Femur (tissue), 1 donor: ENCODE data around the gene WNT5B.

Experiments
- DNase-seq: peaks from one replicate; pipeline ENCODE4 v3.0.0-alpha.2; 2017

WNT5B gene

DNA sequence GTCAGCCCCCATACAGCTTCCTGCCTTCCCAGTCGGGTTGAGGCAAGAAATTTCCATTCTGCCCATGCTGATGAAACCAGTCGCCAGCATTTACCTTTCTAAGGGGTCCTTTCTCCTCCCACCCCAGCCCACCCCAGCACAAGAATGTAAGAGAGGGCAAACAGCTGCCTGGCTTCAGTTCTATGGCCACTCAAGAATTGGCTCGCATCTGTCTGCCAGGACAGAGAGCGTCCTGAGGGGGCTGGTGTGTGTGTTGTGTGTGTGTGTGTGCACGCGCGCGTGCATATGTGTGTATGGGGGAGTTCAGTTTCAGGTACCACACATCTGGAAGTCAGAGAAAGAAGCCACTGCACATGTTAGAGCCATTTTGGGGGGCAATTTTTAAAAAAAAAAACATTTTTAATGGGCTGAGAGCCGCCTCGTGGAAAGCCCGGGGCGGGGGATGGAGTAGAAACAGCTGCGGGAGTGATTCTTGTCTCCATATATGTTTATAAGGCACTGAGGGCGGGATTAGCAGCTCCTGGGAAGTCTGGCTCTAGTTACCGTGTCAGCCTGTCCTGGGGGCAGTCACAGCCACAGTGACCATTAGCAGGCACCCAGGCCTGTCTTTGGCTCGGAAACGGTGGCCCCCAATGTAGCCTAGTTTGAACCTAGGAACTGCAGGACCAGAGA, at the start of gene WNT5B:
WNT5B (plus strand) TSS at position 566 of the 672 bp plus-strand sequence. CDS start 2,124 bp downstream, outside the sequence.
- no peak for DNase-seq

DNA sequence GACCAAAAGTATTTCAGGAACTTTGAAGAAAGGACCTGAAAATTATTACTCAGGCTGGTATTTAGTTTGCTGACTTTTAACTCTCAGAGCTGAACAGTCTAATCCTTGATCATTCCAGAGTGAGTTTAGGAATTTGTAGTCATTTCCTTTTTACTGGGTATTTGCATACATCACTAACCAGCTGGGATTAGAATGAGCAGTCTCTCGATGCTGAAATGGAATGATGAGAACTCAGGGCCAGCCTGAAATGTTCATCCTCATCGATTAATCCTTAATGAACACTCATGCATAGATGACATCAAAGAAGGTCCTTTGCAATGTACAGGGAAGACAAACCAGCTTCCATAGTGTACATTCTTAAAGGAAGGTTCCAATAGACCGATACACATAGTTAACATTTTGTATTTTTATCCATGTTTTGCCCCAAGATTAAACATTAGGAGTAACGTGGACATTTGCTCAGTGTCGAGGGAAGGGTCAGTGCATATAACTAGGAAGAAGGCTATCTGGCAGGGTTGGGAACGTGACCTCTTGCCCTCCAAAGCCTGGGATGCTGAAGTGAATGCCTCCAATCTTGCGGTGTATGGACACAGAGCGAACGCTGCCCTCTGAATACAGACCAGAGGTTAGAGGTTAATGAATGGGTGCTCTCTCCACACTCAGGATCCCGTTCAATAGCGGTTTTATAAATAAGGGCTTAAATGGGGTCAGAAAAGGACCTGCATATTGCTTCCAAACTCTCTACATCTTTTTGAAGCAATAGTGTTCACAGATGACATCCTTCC, 49.2 kb upstream of the WNT5B start:
- DNase-seq: no peak

DNA sequence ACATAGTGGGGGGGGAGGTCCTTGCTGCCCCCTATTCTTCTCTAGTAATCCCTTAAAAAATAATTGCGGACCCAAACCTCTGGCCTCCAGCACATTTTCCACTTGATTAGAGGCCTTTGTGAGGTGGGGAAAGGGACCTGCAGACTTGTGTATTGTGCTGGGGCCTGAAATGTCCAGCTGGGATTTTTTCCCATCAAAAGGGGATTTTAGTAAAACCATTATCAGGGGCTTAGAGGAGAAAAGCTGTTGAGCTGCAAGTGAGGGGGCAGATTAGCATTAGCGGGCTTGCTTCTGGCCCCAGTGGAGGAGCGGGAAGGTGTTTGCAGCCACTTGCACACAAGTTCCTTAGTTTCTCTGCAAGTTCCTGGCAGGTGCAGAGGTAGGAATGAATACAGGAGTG, 48.5 kb upstream of the WNT5B start:
- no peak for DNase-seq

DNA sequence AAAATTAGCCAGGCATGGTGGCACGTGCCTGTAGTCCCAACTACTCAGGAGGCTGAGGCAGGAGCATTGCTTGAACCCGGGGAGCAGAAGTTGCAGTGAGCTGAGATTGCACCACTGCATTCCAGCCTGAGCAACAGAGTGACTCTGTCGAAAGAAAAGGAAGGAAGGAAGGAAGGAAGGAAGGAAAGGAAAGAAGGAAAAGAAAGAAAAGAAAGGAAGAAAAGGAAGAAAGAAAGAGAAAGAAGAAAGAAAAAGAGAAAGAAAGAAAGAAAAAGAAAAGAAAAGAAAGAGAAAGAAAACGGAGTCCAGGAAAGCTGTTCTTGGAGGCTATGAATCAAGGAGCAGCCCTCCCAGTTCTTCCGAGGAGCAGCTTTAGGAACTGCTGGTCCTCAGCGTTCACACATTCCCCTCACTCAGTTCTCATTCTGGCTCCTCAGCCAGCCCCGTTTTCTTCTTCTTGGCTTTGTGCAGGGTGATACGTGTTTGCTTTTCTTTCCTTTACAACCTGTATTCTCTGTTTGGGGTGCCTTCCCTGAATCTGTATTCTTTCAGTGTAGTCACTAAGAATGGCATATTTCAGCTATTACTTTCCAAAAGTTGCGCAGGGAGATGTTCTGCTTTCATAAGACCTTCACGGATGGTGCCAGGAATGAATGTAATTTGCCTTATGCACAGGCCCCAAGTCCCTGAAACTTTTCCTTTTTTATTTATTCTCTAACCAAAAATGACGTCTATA, 46.9 kb upstream of the WNT5B start:
- DNase-seq: no peak

DNA sequence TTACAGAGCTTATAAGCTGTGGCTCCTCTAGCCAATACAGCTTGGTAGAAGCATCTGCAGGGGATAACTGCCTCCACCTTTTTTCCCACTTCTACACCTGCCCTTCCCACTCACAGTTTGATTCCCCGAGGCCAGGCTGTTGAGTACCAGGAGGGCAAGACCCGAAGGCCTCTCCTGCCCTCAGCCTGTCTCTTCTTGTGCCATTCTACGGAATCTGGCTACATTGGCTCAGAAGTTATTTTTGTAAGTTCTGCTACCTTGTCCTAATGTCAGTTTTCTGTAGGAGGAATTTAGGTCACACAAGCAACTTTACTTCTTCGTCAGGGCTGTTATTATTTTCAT, 46.4 kb upstream of the WNT5B start:
- no peak for DNase-seq

DNA sequence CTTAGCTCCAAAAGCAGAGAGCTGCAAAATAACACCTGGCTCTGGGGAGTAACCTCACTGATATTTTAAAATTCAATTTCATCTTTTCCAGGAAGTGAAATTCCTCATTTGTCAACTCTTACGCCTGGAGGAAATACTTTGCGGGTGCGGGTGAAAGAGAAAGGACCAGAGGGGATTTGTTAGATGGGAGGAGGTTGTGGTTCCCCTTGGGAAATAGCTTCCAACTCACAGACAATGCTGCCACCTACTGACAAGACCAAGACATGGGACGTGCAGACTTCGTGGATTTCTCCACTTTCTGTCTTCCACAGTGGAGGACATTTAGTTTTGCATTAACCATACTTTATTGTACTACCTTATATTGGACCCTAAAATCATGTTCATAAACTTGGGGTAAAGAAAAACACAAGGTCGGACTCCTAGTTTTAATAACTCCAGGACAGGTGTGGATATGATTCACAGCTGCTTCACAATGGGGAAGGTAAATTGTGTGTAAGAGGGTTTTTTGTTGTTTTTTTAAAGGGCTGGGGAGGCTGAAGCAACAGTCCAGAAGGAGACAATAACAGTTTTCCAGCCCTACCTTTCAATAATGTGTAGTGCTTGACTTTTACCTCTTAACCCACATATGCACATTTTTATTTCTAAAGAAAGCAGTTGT, 45.5 kb upstream of the WNT5B start:
- DNase-seq: peak; percentile 84

DNA sequence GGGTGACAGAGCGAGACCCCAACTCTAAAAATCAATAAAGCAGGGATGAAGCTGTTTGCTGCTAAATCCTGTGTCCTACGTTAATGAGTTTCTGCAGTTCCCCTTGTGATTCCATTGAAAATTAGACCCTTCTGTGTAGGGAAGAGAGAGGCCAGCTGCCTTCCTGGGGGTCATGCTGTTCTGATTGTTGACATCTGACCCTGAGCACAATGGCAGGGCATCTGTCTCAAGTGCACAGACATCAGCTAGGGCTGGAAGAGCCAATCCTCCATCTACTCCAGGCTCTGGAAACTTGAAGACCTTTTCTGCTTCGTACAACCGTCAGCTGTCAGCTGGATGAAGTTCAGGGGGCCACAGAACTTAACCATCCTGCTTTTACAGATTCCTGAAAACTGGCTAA, 44.7 kb upstream of the WNT5B start:
- DNase-seq: no peak

DNA sequence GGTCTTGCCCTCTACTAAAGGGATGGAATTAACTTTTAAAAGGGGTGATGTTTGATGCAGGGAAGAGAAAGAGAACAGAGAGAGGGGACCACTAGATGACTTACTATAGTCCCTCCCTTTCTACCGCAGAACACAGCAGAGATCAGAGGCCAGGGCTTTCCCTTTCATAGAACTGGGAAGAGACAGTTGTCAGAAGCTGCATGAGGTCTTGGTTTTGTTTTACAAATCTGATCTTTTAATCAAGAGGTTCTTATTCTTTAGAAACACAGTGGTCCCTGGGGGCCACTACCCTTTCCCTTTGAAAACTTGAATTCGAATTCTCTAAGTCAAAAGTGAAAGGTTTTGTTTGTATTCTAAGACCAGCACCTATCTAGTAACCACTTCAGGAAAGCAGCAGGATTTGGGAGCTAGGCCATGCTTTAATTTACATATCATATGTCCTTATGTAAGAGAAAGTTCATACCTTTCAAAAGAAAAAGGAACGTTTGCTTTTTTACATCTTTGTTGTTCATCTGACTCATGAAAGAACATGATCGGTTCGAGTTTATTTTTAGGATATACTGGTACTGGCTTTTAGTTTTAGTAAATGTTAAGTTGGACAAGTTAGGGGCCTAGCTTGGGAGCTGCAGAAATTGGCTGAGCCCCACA, 41.0 kb upstream of the WNT5B start:
- no peak for DNase-seq

DNA sequence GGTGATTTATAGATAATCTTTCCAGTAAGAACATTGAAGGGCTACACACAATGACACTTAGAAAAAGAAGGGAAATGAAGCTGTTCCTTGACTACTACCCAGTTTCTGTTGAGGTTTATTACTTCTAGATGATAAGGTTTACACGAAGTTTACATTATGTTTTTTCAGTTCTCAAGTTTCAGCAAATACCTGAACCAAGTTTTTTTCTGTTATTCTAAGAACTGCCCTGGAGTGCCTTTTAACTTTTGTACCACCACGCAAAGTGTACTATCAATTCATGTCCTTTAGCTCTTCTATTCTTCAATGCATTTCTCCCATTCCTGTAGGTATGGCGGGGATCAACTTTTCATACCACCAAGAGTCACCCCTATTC, 40.5 kb upstream of the WNT5B start:
- DNase-seq: no peak

DNA sequence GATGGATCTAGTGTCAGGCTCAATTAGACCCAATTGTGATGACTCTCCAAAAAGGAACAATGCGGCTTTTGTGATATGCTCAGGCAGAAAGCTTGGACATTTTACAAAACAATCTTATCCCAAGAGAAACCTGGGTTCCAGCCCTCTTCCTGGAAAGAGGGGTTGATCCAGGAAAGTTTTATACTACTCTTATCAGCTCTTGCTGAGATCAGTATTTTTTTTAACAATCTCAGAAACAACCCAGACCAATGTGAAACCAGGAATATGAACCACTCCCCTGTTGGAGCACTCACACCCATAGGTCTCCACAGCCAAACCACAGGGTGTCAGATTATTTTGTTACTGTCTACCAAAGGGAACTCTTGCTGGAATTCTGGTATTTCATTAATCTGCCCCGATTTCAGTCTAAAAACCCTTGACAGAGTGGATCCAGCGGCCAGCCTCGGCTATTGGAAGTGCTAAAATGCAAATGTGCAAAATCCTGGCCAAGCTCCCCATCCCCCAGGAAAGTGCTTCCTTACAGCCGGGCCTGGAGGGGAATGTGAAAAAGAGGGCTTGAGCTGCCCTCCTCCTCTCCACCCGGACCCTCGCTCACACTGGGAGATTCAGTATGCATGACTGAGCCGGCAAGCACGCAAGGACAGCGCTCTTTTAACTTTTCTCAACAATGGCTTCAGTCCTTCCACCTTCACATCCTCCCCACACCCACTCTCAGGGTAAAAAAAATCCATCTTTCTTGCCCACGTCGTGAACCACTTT, 38.6 kb upstream of the WNT5B start:
- peak; percentile 55 for DNase-seq

DNA sequence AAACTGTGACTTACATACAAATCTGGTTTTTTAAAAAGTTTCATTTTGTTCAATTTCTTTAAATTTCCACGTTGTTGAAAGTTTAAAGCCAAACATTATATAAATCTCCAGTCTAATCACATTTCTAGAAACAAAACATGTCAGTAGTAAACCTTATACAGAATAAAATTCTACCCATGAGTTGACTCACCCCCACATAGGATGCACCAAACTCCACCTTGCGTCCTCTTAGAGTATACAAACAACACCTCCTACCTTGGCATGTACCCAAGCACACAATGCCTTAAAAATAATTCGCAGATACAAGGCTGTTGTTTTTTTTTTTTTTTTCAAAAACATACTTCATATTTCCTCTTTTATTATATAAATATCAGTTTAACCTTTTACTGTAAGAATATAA, 38.0 kb upstream of the WNT5B start:
- DNase-seq: no peak

DNA sequence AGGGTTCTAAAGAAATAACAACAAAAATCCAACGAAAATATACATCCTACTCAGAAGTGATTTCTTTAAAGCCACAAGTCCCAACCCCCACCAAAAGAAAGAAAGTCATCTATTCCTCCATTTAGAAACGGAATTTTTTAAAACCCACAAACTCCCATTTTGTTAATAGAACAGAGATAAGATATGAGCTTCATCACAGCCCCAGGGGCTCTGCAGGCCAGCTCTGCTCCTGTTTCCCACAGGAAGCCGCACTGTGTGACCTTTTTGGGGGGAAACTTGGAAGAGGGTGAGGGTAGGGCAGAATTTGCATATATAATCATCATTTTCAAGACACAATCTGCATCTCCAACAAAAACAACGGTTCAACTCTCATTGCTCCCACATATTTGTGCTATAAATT, 37.5 kb upstream of the WNT5B start:
- DNase-seq: no peak

DNA sequence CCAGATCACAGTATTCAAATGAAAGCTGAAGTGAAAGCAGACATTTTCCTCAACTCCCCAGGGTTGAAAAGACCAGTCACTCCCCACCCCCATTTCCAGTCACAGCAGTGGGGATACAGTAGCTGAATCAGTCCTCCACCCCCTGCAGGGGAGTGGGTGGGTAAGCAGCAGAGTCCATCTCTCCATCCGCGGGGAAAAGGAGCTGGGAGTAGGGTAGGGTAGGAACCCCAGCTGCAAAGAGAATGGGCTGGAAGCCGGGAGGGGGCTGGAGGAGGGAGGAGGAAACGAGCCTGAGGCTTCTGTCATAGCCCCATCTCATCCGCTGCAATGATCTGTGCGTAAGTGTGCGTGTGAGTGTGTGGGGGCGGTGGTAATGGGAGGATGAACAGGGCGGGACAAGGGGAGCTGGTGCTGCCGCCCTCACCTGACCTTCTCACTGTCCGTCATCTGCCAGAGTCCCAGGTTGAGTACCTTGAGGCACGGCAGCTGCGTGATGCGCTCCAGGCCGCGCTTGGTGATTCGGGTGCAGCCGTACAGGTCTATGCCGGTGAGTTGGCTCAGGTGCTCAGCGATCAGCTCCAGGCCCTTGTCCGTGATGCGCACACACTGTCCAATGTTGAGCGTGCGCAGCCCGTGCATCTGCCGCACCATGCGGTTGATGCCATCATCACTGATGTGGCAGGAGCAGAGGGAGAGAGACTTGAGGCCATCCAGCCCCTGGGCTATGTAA, 36.4 kb upstream of the WNT5B start:
- DNase-seq: peak; percentile 61

DNA sequence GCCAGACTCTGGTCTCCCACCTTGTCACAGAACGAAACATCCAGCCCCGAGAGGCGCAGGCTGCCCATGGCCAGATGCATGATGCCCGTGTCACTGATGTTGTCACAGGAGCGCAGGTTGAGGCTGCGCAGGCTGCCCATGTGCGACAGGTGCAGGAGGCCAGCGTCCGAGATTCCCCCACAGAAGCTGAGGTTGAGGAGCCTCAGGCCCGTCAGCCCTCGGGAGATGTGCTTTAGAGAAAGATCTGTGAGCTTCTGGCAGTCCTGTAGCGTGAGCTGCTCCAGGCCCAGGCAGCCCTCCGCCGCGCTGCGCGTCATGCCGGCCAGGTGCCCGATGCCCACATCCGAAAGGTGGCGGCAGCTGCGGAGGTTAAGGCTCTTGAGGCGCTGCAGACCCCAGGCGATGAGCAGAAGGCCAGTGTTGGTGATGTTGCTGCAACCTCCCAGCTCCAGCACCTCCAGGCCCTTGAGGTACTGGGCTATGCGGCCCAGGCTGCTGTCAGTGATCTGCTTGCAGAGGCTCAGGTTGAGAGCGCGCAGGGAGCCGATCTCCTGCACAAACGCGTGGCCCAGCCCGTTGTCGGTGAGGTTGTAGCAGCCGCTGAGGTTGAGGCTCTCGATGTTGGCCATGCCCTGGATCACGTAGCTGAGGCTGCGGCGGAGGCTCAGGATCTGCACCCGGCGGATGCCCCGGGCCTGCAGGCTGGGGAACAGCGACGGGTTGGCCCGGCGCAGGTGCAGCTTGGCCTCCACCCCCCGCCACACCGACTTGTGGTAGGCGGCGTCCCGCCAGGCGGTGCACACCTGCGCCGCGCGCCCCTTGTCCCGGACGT, 35.6 kb upstream of the WNT5B start:
- no peak for DNase-seq

DNA sequence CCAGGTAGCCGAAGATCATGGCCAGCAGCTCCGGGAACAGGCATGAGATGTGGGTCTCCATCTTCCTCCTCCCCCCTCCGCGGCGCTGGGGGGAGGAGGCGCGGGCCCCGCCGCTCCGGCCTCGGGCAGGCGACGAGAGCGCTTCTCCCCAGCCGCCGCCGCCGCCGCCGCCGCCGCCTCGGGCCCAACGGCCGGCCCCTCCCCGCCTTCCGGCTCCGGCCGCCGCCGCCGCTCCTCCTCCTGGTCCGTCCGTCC, 35.1 kb upstream of the WNT5B start:
- no peak for DNase-seq

DNA sequence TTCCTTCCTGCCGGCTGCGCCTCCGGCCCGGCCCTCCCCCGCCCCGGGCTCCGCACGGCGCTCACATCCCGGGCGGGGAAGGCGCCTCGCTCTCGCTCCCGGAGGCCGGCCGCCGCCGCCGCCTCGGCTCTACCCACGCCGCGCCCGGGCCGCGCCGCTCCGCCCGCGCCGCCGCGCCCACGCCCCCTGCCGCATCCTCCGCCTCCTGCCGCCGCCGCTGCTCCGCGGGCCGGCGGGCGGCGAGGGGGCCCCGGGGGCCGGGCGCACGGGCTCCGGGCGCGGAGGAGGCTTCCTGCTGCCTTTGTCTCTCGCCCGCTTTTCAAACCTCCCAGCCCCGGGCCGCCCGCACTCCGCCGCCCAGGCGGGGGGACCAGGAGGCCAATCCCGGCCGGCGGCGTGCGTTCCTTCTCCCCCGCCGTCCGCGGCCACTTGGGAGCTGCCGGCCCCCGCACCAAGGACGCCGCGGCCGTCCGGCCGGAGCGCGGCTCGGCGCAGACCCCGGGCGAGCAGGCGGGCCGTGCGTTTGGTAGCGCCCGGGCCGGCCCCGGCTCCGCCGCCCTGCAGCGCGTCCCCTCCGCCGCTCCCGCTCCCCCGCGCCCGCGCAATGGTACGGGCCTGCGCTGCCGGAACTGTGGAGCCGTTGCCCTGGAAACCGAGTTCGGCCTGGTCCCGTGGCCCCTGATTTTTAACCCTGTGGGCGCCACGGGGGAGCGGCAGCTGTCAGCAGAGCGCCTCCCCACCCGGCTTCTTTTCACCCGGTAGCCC, 34.6 kb upstream of the WNT5B start, which contains the start of gene FBXL14:
FBXL14 (minus strand) TSS at position 321 of the 765 bp plus-strand sequence. CDS start 515 bp downstream, outside the sequence.
- DNase-seq: peak; percentile 94

DNA sequence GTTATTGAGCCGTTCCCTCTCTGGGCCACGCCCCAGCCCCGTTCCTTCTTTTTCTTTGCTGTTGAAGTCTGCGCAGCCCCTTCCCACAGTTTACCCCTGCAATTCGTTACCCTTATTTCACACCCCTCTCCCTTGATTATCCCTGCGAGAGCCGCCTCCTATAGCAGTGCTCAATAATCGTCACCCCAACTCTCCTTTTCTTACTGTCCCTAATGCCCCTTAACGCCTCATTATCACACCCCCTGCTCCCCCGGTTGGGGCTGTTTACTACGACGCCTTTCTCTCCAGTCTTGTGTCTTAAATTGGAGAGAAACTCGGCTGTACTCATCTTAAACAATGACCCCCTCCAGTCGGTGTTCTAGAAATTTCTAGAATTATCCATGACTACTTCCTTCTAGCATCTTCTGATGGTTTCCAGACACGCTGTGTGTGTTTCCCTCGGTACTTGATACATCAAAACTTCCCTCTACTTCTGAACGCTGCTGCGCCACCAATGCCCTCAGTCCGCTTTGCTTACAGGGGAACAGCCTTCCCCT, 33.9 kb upstream of the WNT5B start:
- no peak for DNase-seq

DNA sequence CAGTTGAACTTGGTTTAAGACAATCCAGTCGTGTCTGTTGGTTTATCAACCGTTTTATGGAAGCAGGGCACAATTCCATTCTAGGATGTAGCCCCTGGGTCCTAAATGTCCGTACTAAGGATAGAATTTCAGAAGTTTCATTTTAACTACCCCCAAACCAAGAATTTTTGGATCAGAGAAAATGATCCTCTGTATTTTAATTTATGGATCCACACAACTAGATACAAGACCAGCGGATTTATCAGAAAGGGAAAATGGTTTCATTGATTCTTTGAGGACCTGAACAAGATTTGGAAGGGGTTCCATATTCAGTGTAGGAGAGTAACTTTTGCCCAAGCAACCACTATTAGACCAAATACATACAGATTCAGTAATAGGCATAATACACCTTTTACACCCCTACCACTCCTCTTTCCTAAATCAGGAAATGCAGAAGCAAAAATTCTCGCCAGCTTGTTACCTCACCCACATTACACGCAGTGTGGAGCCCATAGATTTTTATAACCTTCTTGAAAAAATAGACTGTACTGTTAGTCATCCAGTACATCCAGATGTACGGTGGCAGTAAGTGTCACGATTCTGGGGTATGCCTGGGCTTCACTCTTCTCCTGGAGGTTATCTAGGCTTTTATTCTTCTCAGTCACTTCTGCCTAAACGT, 33.2 kb upstream of the WNT5B start:
- no peak for DNase-seq

DNA sequence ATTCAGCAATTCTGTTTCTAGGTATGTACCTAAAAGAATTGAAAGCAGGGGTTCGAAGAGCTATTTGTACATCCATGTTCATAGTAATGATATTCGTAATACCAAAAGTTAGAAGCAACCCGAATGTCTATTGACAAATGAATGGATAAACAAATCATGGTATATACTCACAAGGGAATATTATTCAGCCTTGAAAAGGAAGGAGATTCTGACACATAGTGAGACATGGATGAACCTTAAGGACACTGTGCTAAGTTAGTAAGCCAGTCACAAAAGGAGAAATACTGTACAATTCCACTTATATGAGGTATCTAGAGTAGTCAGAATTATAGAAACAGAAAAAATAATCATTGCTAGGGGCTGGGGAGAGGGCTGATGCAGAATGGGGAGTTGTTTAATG, 30.3 kb upstream of the WNT5B start:
- DNase-seq: no peak
